Measurements from ENCODE around the gene CLASP1.

DNA sequence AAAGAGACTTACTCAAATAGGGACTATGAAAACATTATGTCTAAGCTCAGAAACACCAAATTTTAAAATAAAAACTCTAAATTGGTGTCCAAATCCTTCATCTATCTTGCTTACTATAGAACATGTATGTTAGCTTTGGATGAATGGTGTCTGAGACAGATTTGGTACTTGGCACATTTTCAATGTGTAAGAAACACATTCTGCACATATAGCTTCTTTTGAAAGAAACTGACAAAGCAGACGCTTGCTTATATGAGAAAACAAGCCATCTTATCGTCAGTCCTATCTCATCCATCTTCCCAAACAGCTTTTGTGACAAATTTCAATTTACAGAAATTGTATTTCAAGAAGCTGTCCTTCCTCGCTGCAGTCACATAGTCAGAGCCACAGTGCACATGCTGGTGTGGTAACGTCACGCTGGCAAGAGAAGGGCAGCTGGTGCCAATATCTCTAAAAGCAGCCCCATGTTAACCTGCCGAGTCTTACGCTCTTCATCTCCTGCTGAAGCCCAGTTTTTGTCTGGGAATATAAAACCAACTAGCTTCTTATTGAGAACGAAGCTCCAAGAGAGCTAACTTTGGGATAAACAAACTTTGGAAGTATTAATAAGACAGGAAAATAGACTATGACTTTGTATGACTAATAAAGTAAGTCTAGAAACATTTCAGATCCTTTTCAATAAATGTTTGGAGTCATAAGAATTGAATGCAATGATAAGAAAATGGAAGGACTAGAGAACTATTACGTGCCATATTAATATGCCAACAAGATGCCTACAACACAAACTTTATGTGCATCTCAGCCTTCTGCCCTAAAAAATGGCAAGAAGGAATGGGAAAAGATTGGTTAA is 289.3 kb downstream of the CLASP1 start:
- TF ChIP-seq, protein P1, sequence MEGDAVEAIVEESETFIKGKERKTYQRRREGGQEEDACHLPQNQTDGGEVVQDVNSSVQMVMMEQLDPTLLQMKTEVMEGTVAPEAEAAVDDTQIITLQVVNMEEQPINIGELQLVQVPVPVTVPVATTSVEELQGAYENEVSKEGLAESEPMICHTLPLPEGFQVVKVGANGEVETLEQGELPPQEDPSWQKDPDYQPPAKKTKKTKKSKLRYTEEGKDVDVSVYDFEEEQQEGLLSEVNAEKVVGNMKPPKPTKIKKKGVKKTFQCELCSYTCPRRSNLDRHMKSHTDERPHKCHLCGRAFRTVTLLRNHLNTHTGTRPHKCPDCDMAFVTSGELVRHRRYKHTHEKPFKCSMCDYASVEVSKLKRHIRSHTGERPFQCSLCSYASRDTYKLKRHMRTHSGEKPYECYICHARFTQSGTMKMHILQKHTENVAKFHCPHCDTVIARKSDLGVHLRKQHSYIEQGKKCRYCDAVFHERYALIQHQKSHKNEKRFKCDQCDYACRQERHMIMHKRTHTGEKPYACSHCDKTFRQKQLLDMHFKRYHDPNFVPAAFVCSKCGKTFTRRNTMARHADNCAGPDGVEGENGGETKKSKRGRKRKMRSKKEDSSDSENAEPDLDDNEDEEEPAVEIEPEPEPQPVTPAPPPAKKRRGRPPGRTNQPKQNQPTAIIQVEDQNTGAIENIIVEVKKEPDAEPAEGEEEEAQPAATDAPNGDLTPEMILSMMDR (optimal IDR thresholded peaks at IDR 0.05 in 1 of 3, IDR thresholded peaks at IDR 0.05 in 1 of 3, conservative IDR thresholded peaks at IDR 0.05 in 1 of 3; ENCODE audit: extremely low read depth in 1 of 3, insufficient read depth in 2 of 3, low read length in 3 of 3) = no peak
- no peak for TF ChIP-seq EZH2 (IDR thresholded peaks at IDR 0.05; ENCODE audit: low read length)

All from keratinocyte (primary cell).